Thoracic aorta (tissue), 2 donors: ENCODE results near the gene DCLRE1C. TPM values are rescaled to one million over a fixed set of nuclear protein-coding genes. Genes with fewer than 3 reads are reported as not detected.
"Not testable (repeated sequence)": the region's sequence is repeated elsewhere in the genome, so short reads cannot be mapped to it uniquely, and the experiment has no call there.

Experiments
- ATAC-seq: fragments of 150-250 bp; one replicate; pipeline ENCODE4 v1.8.0; 2017; ENCODE audit warnings: low read depth; ENCODE audit not compliant: insufficient number of reproducible peaks, low FRiP score
- DNase-seq: peaks from one replicate; pipeline ENCODE4 v3.0.0-alpha.2; 2020; ENCODE audit warnings: low spot score
- H3K27ac ChIP-seq, 2 donors: fragments of 200-600 bp; sonication (generic); 1 replicate in 1 of 2; 2 replicates in 1 of 2; pipeline ENCODE4 v1.5.1; 2016; ENCODE audit warnings: mild to moderate bottlenecking in 2 of 2, moderate library complexity in 2 of 2
- H3K27me3 ChIP-seq: fragments of 200-600 bp; sonication (generic); replicated peaks from 2 replicates; pipeline ENCODE4 v1.6.0; 2016; ENCODE audit warnings: mild to moderate bottlenecking; ENCODE audit not compliant: insufficient read depth
- H3K36me3 ChIP-seq: fragments of 200-600 bp; sonication (generic); one replicate; pipeline ENCODE4 v1.5.1; 2016
- H3K4me1 ChIP-seq, 2 donors: fragments of 200-600 bp; sonication (generic); 1 replicate in 1 of 2; 2 replicates in 1 of 2; pipeline versions ENCODE4 v1.5.1 to v1.6.0; 2016; ENCODE audit warnings: low read depth in 2 of 2, mild to moderate bottlenecking in 1 of 2; ENCODE audit not compliant: control insufficient read depth in 1 of 2
- H3K4me3 ChIP-seq: fragments of 200-600 bp; sonication (generic); 2 replicates; pipeline ENCODE4 v1.5.1; 2016; ENCODE audit warnings: mild to moderate bottlenecking
- H3K9me3 ChIP-seq: fragments of 200-600 bp; sonication (generic); 2 replicates; pipeline ENCODE4 v1.5.1; 2016
- total RNA-seq, 2 donors: library from RNA; depleted of rRNA; stranded (reverse); fragments of >200 nt; gene quantifications; one replicate each; pipeline versions ENCODE4 v1.1.0 to v1.2.3, GENCODE V29; 2016
- TF ChIP-seq, protein P1 (sequence below): fragments of 200-600 bp; sonication (generic); IDR thresholded peaks from one replicate; pipeline ENCODE4 v1.5.1; 2019; ENCODE audit warnings: antibody characterized with exemption

The DCLRE1C gene
- total RNA-seq, 2 donors from 2014 or later, result 6.9 to 9.9 TPM

DNA sequence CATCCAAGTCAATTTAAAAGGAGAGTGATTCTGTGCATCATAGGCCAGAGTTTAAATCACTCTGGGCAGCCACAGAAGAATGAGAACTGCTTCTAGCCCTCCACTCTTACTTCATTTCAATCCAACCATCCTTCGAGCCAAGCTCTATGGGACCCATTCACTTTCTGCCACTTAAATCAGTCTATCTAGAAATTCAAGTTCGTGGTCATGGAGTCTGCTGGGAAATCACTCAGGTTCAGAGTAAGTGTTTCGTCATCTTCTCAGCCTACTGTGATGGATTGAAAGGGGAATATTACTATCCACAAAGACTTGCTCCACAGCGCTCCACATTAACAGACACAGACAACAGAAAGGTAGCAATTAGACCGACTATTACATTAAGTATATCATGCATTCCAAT, 4.6 kb downstream of the DCLRE1C start:
- peaks cover 10 to 19% of the 10 kb centered on the region in 2 donors for H3K4me1 ChIP-seq
- ATAC-seq (no peak), DNase-seq (no peak)
- no peaks in the 10 kb centered on the region for H3K27me3 ChIP-seq
- peaks cover 11% of the 10 kb centered on the region for H3K36me3 ChIP-seq
- TF ChIP-seq, protein P1, sequence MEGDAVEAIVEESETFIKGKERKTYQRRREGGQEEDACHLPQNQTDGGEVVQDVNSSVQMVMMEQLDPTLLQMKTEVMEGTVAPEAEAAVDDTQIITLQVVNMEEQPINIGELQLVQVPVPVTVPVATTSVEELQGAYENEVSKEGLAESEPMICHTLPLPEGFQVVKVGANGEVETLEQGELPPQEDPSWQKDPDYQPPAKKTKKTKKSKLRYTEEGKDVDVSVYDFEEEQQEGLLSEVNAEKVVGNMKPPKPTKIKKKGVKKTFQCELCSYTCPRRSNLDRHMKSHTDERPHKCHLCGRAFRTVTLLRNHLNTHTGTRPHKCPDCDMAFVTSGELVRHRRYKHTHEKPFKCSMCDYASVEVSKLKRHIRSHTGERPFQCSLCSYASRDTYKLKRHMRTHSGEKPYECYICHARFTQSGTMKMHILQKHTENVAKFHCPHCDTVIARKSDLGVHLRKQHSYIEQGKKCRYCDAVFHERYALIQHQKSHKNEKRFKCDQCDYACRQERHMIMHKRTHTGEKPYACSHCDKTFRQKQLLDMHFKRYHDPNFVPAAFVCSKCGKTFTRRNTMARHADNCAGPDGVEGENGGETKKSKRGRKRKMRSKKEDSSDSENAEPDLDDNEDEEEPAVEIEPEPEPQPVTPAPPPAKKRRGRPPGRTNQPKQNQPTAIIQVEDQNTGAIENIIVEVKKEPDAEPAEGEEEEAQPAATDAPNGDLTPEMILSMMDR, result no peak
- no peak overlapping the region for H3K4me3 ChIP-seq
- H3K9me3 ChIP-seq, result no peaks in the 10 kb centered on the region
- no peak overlapping the region for H3K27ac ChIP-seq

GRCh38 chr10:14947268-14947667, 6.6 kb downstream of the DCLRE1C start:
- H3K4me3 ChIP-seq, result no peak overlapping the region
- ATAC-seq, result no peak
- no peak for DNase-seq
- no peak overlapping the region for H3K27ac ChIP-seq
- H3K36me3 ChIP-seq, result peaks cover 20% of the 10 kb centered on the region
- TF ChIP-seq, protein P1, result no peak
- no peaks in the 10 kb centered on the region for H3K27me3 ChIP-seq
- H3K9me3 ChIP-seq, result no peaks in the 10 kb centered on the region
- H3K4me1 ChIP-seq, result peaks cover 3 to 9% of the 10 kb centered on the region in 2 donors

DNA sequence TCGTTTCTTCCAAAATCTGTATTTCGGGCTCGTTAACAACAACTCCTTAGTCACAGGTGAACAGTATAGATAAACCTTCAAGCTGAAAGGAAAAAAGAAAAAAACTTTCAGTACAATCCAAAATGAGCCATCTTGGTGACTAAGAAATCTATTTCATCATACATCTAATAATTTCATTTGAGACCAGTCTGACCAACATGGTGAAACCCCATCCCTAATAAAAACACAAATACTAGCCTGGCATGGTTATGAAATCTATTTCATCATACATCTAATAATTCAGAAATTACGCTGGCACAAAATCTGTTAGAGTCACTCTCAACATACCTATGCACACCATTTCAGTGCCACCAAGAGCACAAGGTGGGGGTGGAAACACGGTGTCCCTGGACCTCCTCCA, 8.8 kb downstream of the DCLRE1C start:
- peaks cover 30% of the 10 kb centered on the region for H3K36me3 ChIP-seq
- TF ChIP-seq, protein P1, result no peak
- H3K9me3 ChIP-seq, result no peaks in the 10 kb centered on the region
- H3K4me1 ChIP-seq, result no peaks in the 10 kb centered on the region
- no peak for DNase-seq
- H3K4me3 ChIP-seq, result no peak overlapping the region
- no peak overlapping the region for H3K27ac ChIP-seq
- no peak for ATAC-seq
- no peaks in the 10 kb centered on the region for H3K27me3 ChIP-seq

GRCh38 chr10:14942950-14943338, 11.0 kb downstream of the DCLRE1C start:
- not testable (repeated sequence) for H3K27me3 ChIP-seq, DNase-seq, H3K4me1 ChIP-seq, H3K9me3 ChIP-seq, ATAC-seq, H3K4me3 ChIP-seq, H3K27ac ChIP-seq
- peaks cover 25% of the 10 kb centered on the region for H3K36me3 ChIP-seq

GRCh38 chr10:14942147-14942949, 11.5 kb downstream of the DCLRE1C start:
- H3K4me3 ChIP-seq, ATAC-seq, H3K27ac ChIP-seq, H3K27me3 ChIP-seq, DNase-seq, H3K9me3 ChIP-seq, H3K4me1 ChIP-seq: not testable (repeated sequence)
- H3K36me3 ChIP-seq, result peaks cover 25% of the 10 kb centered on the region

GRCh38 chr10:14938971-14939370, 14.9 kb downstream of the DCLRE1C start:
- ATAC-seq, H3K27ac ChIP-seq, H3K4me3 ChIP-seq, H3K4me1 ChIP-seq, DNase-seq, H3K27me3 ChIP-seq, H3K9me3 ChIP-seq: not testable (repeated sequence)
- H3K36me3 ChIP-seq, result peaks cover 24% of the 10 kb centered on the region
